Heart left ventricle (tissue), 13 donors: ENCODE measurements around the gene LOXL3.

Experiments used
- POLR2A ChIP-seq, 2 donors: fragments of 450-650 bp; IDR thresholded peaks; one replicate each; pipeline ENCODE4 v1.6.1; 2017; ENCODE audit warnings: antibody characterized with exemption in 2 of 2, mild to moderate bottlenecking in 2 of 2, moderate library complexity in 2 of 2
- TF ChIP-seq, protein P1 (sequence below), 12 donors: fragments of 200-600 bp; sonication (generic) in 4 of 12; IDR thresholded peaks; one replicate each; pipeline versions ENCODE4 v1.5.0 to v1.8.0; 2018 to 2022; ENCODE audit warnings: antibody characterized with exemption in 12 of 12, mild to moderate bottlenecking in 5 of 12
- donor health status: ischemic (EF 13 %, LVEDD 7.1; RV severe dilation, severe dysfunction).
- donor health status: DM: no; HTN: yes; CAD: no.
- donor health status: DM: no; HTN: no; CAD: no.
- donor health status: ischemic (EF 25% LVEDD 6.9; RV normal size, moderate dysfunction).
- donor health status: ischemic (EF 25% LVEDD 5.7; RV mildly dilated, moderate dysfunction).
- donor health status: ischemic (EF 35%, LVEDD 5.7; RV mildly dilated, moderate dysfunction).
- donor health status: nonischemic (EF 11% LVEDD 7.7; RV severe dilation, severe dysfunction).
- donor health status: DM: yes; HTN: yes; CAD: no.
- donor health status: PGD.
- donor health status: ischemic (EF 29% LVEDD 5.4; RV normal size, mild dysfunction).
- donor health status: nonischemic (EF 23%, LVEDD 6.1; RV moderate dilation, normal function).

GRCh38 chr2:74536166-74536950 is 17.4 kb downstream of the LOXL3 start:
- TF ChIP-seq POLR2A (IDR thresholded peaks at IDR 0.05) = no peak
- TF ChIP-seq, protein P1, sequence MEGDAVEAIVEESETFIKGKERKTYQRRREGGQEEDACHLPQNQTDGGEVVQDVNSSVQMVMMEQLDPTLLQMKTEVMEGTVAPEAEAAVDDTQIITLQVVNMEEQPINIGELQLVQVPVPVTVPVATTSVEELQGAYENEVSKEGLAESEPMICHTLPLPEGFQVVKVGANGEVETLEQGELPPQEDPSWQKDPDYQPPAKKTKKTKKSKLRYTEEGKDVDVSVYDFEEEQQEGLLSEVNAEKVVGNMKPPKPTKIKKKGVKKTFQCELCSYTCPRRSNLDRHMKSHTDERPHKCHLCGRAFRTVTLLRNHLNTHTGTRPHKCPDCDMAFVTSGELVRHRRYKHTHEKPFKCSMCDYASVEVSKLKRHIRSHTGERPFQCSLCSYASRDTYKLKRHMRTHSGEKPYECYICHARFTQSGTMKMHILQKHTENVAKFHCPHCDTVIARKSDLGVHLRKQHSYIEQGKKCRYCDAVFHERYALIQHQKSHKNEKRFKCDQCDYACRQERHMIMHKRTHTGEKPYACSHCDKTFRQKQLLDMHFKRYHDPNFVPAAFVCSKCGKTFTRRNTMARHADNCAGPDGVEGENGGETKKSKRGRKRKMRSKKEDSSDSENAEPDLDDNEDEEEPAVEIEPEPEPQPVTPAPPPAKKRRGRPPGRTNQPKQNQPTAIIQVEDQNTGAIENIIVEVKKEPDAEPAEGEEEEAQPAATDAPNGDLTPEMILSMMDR (IDR thresholded peaks at IDR 0.05) = no peak
